Gastroesophageal sphincter (tissue), 4 donors: ENCODE measurements around the gene CDIP1. TPM values are rescaled to one million over a fixed set of nuclear protein-coding genes. Genes with fewer than 3 reads are reported as not detected.

Source experiments
- ATAC-seq: fragments of 150-250 bp; one replicate; pipeline ENCODE4 v1.9.1; 2016; ENCODE audit warnings: mild to moderate bottlenecking, moderate library complexity
- H3K27ac ChIP-seq, 4 donors: fragments of 200-600 bp; sonication (generic) in 3 of 4; 1 replicate in 3 of 4; 2 replicates in 1 of 4; pipeline ENCODE4 v1.5.1; 2016 to 2019
- H3K27me3 ChIP-seq: fragments of 200-600 bp; sonication (generic); one replicate; pipeline ENCODE4 v1.5.1; 2019
- H3K36me3 ChIP-seq, 2 donors: fragments of 200-600 bp; sonication (generic); one replicate each; pipeline ENCODE4 v1.5.1; 2019; ENCODE audit warnings: control low read depth in 1 of 2
- H3K4me1 ChIP-seq, 3 donors: fragments of 200-600 bp; sonication (generic); 1 replicate in 2 of 3; 2 replicates in 1 of 3; pipeline ENCODE4 v1.5.1; 2016 to 2019; ENCODE audit warnings: control low read depth in 2 of 3
- H3K4me3 ChIP-seq, 2 donors: fragments of 200-600 bp; sonication (generic); one replicate each; pipeline ENCODE4 v1.5.1; 2019; ENCODE audit warnings: mild to moderate bottlenecking in 1 of 2, moderate library complexity in 1 of 2
- H3K9me3 ChIP-seq, 3 donors: fragments of 200-600 bp; sonication (generic); one replicate each; pipeline ENCODE4 v1.5.1; 2017 to 2019; ENCODE audit warnings: control low read depth in 2 of 3
- CTCF ChIP-seq, 4 experiments: fragments of 200-600 bp in 2 of 4; fragments of 450-650 bp in 2 of 4; sonication (generic) in 1 of 4; IDR thresholded peaks; one replicate each; pipeline ENCODE4 v1.5.1; 2017 to 2019; ENCODE audit warnings: antibody characterized with exemption in 4 of 4, mild to moderate bottlenecking in 2 of 4, moderate library complexity in 2 of 4
- EP300 ChIP-seq: sonication (generic); formaldehyde crosslinking; IDR thresholded peaks from one replicate; pipeline ENCODE4 v1.6.1; 2017; ENCODE audit warnings: antibody characterized with exemption, mild to moderate bottlenecking
- POLR2A ChIP-seq, 2 donors: fragments of 450-650 bp; IDR thresholded peaks; one replicate each; pipeline ENCODE4 v1.6.1; 2017; ENCODE audit warnings: antibody characterized with exemption in 2 of 2, mild to moderate bottlenecking in 2 of 2, moderate library complexity in 1 of 2
- POLR2AphosphoS5 ChIP-seq: sonication (generic); formaldehyde crosslinking; IDR thresholded peaks from one replicate; pipeline ENCODE4 v1.6.1; 2017; ENCODE audit warnings: antibody characterized with exemption
- WGBS, 2 donors: methylation state at CpG; one replicate each; pipeline ENCODE4 v1.1.5; 2018; ENCODE audit warnings: low coverage in 1 of 2; 5-methylcytosine and 5-hydroxymethylcytosine counted together
- total RNA-seq, 4 donors: library from RNA; depleted of rRNA; stranded (reverse); fragments of >200 nt; gene quantifications; one replicate each; pipeline ENCODE4 v1.1.0, GENCODE V29; 2016

The CDIP1 gene
- total RNA-seq, 4 donors from 2014 or later, result 13.2 to 31.5 (median 18.7) TPM

GRCh38 chr16:4512473-4512872, 26.1 kb downstream of the CDIP1 start:
- 57% methylated on average over 3 of the region's 10 CpGs; no CpG with 5 or more reads in 1 of the 2 donors for WGBS, 2 donors
- Histone ChIP-seq H3K36me3 (peaks cover 0 to 64% of the 10 kb centered on the region in 2 donors), H3K27ac (peak overlapping the region in 1 of 4 donors; percentile 44), H3K4me3 (no peak overlapping the region), H3K27me3 (no peaks in the 10 kb centered on the region), H3K9me3 (no peaks in the 10 kb centered on the region), H3K4me1 (peaks cover 0 to 52% (median 28%) of the 10 kb centered on the region in 3 donors)
- ATAC-seq, result no peak
- TF ChIP-seq POLR2A (IDR thresholded peaks at IDR 0.05), result no peak
- no peak for TF ChIP-seq EP300
- no peak for TF ChIP-seq POLR2AphosphoS5
- TF ChIP-seq CTCF (IDR thresholded peaks at IDR 0.05), result no peak

- Histone ChIP-seq H3K36me3 (peaks cover 0 to 72% of the 10 kb centered on the region in 2 donors), H3K27me3 (no peaks in the 10 kb centered on the region), H3K4me1 (peaks cover 0 to 55% (median 28%) of the 10 kb centered on the region in 3 donors), H3K27ac (peak overlapping the region in 3 of 4 donors; percentile 19 to 35 (median 26)), H3K9me3 (no peaks in the 10 kb centered on the region), H3K4me3 (no peak overlapping the region)
- ATAC-seq, result peak; percentile 47
- 58% methylated on average over 7 of the region's 9 CpGs; no CpG with 5 or more reads in 1 of the 2 donors for WGBS, 2 donors
- no peak for TF ChIP-seq EP300
- peak in 3 of 4 experiments; percentile 47 to 59 (median 58) for TF ChIP-seq CTCF (IDR thresholded peaks at IDR 0.05)
Measured at GRCh38 chr16:4511441-4512082, 27.0 kb downstream of the CDIP1 start.

DNA sequence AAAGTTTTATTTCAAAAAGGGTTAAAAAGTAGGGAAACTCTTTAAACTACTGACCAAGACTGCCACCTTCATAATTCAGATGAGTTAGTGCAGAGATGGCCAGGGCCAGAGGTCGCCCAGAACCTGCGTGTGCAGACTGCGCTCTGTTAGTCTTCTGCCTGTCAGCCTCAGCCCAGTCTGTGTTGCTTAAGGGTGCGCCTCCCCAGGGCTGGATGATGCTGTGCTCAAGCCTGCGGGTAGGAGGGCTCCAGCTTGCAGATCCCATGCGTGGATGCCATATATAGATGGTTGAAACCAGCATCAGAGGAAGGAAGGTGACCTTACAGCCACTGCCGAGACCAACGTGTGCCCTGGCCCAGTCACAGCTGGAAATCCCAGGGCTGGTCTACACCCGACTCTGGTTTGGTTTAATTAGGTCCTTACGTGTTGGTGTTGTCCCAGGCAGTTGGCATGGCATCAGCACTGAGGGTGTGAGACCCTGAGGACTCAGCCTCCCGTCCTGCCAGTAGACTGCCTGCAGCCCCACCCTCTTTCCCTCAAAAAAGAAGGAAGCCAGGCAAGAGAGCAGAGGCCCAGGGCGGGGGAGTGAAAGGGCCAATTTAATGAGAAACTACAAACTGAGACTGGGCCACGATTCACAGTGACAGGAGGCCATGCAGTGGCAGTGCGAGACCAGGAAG, 27.7 kb downstream of the CDIP1 start:
- H3K27ac ChIP-seq, result peak overlapping the region in 3 of 4 donors; percentile 19 to 35 (median 26)
- WGBS, 2 donors, result 74 to 75% methylated on average over 4 to 6 of the region's 14 CpGs
- no peaks in the 10 kb centered on the region for H3K27me3 ChIP-seq
- peak; percentile 4 for ATAC-seq
- no peaks in the 10 kb centered on the region for H3K9me3 ChIP-seq
- H3K4me1 ChIP-seq, result peaks cover 0 to 56% (median 28%) of the 10 kb centered on the region in 3 donors
- TF ChIP-seq POLR2A (IDR thresholded peaks at IDR 0.05), result no peak
- no peak for TF ChIP-seq CTCF (IDR thresholded peaks at IDR 0.05)
- TF ChIP-seq EP300, result no peak
- TF ChIP-seq POLR2AphosphoS5, result no peak
- peaks cover 0 to 73% of the 10 kb centered on the region in 2 donors for H3K36me3 ChIP-seq
- H3K4me3 ChIP-seq, result no peak overlapping the region

GRCh38 chr16:4510131-4510530, 28.4 kb downstream of the CDIP1 start:
- Histone ChIP-seq H3K4me1 (peaks cover 0 to 52% (median 26%) of the 10 kb centered on the region in 3 donors), H3K27me3 (no peaks in the 10 kb centered on the region), H3K9me3 (no peaks in the 10 kb centered on the region), H3K27ac (no peak overlapping the region), H3K4me3 (no peak overlapping the region), H3K36me3 (peaks cover 0 to 80% of the 10 kb centered on the region in 2 donors)
- no peak for ATAC-seq
- TF ChIP-seq EP300 (no peak), CTCF (IDR thresholded peaks at IDR 0.05) (no peak), POLR2AphosphoS5 (no peak), POLR2A (IDR thresholded peaks at IDR 0.05) (no peak)
- 77 to 83% methylated on average over 1 to 5 of the region's 5 CpGs for WGBS, 2 donors
